IMR-90 (cell line): Measurements from ENCODE around the gene CACNA1I. TPM values are rescaled to one million over a fixed set of nuclear protein-coding genes. Genes with fewer than 3 reads are reported as not detected.

Experiments used
- ATAC-seq: fragments of 200-7000 bp; cut with Tn5 transposase; 2 replicates; pipeline ENCODE4 v1.9.1; 2020; ENCODE audit warnings: low read depth, mild to moderate bottlenecking, moderate library complexity
- BruUV-seq: library from RNA; stranded (reverse); fragments of 400-500 nt; replicated peaks from 2 replicates; lab custom pipeline; 2021; lab: Mats Ljungman, UMichigan
- CTCF ChIA-PET: fragments of 300-600 bp; formaldehyde crosslinking; extraction: SDS; loops from one replicate; lab custom pipeline; 2021; ENCODE audit warnings: antibody characterized with exemption; lab: Yijun Ruan, JAX
- POLR2A ChIA-PET: fragments of 300-600 bp; sonication (Branson Sonifier 250); formaldehyde crosslinking; loops from one replicate; lab custom pipeline; 2022; ENCODE audit warnings: antibody characterized with exemption; ENCODE audit not compliant: unreplicated experiment; lab: Charles Lee
- DNase-seq: peaks from one replicate; pipeline ENCODE4 v3.0.0; 2013
- H2AFZ ChIP-seq: replicated peaks from 2 replicates; pipeline ENCODE3; 2013; ENCODE audit warnings: low read length, mild to moderate bottlenecking; ENCODE audit not compliant: poor library complexity
- H2AK5ac ChIP-seq: 2 replicates; pipeline ENCODE4 v1.6.1; 2013; ENCODE audit warnings: low read depth, low read length, inconsistent platforms
- H2AK9ac ChIP-seq: replicated peaks from 2 replicates; pipeline ENCODE3; 2013; ENCODE audit warnings: mild to moderate bottlenecking, low read depth, low read length, moderate library complexity; ENCODE audit not compliant: poor library complexity
- H2BK120ac ChIP-seq: 2 replicates; pipeline ENCODE4 v1.6.1; 2013; ENCODE audit warnings: low read depth, low read length, inconsistent platforms
- H2BK15ac ChIP-seq: 3 replicates; pipeline ENCODE4 v1.6.1; 2013; ENCODE audit warnings: low read depth, low read length, inconsistent platforms
- H2BK20ac ChIP-seq: 2 replicates; pipeline ENCODE4 v1.6.1; 2013; ENCODE audit warnings: low read depth, mild to moderate bottlenecking, inconsistent platforms, low read length, moderate library complexity
- H2BK5ac ChIP-seq: 2 replicates; pipeline ENCODE4 v1.6.1; 2013; ENCODE audit warnings: mild to moderate bottlenecking, low read depth, low read length, inconsistent platforms; ENCODE audit not compliant: poor library complexity, severe bottlenecking
- H3K14ac ChIP-seq: replicated peaks from 2 replicates; pipeline ENCODE4 v1.6.1; 2013; ENCODE audit warnings: low read depth, low read length, inconsistent platforms
- H3K18ac ChIP-seq: 2 replicates; pipeline ENCODE4 v1.6.1; 2013; ENCODE audit warnings: low read depth, low read length, control low read depth
- H3K23ac ChIP-seq: 2 replicates; pipeline ENCODE4 v1.6.1; 2013; ENCODE audit warnings: low read depth, low read length, inconsistent platforms
- H3K27ac ChIP-seq: 2 replicates; pipeline ENCODE4 v1.5.1; 2013; ENCODE audit warnings: mild to moderate bottlenecking, control low read depth, low read length; ENCODE audit not compliant: insufficient read depth
- H3K27me3 ChIP-seq: 2 replicates; pipeline ENCODE4 v1.6.1; 2013; ENCODE audit warnings: low read length; ENCODE audit not compliant: control insufficient read depth, insufficient read depth
- H3K36me3 ChIP-seq: 2 replicates; pipeline ENCODE4 v1.6.1; 2013; ENCODE audit warnings: low read length, mixed read lengths; ENCODE audit not compliant: control insufficient read depth, insufficient read depth
- H3K4ac ChIP-seq: 2 replicates; pipeline ENCODE4 v1.6.1; 2013; ENCODE audit warnings: low read depth, low read length, inconsistent platforms
- H3K4me1 ChIP-seq: 2 replicates; pipeline ENCODE4 v1.6.1; 2013; ENCODE audit warnings: low read length, mixed read lengths; ENCODE audit not compliant: control insufficient read depth, insufficient read depth
- H3K4me2 ChIP-seq: 2 replicates; pipeline ENCODE4 v1.6.1; 2013; ENCODE audit warnings: low read depth, mild to moderate bottlenecking, control low read depth, low read length, moderate library complexity
- H3K4me3 ChIP-seq: 2 replicates; pipeline ENCODE4 v1.5.1; 2013; ENCODE audit warnings: low read depth, mild to moderate bottlenecking, control low read depth, low read length, moderate library complexity; ENCODE audit not compliant: insufficient read depth
- H3K56ac ChIP-seq: 2 replicates; pipeline ENCODE4 v1.6.1; 2013; ENCODE audit warnings: low read length, inconsistent platforms; ENCODE audit not compliant: insufficient read depth; ENCODE audit errors: extremely low read depth
- H3K79me1 ChIP-seq, 2 experiments: 2 replicates each; pipeline ENCODE4 v1.6.1; 2013; ENCODE audit warnings: low read length in 2 of 2, inconsistent platforms in 1 of 2, low read depth in 1 of 2
- H3K9ac ChIP-seq: 2 replicates; pipeline ENCODE4 v1.6.1; 2013; ENCODE audit warnings: low read depth, low read length, control low read depth
- H3K9me1 ChIP-seq: 2 replicates; pipeline ENCODE4 v1.6.1; 2013; ENCODE audit warnings: low read length, inconsistent platforms; ENCODE audit not compliant: insufficient read depth
- H3K9me3 ChIP-seq: 2 replicates; pipeline ENCODE4 v1.6.1; 2013; ENCODE audit warnings: low read length; ENCODE audit not compliant: control insufficient read depth, insufficient read depth
- H4K20me1 ChIP-seq: 2 replicates; pipeline ENCODE4 v1.6.1; 2013; ENCODE audit warnings: low read length, inconsistent platforms; ENCODE audit not compliant: insufficient read depth
- H4K5ac ChIP-seq: 2 replicates; pipeline ENCODE4 v1.6.1; 2013; ENCODE audit warnings: mild to moderate bottlenecking, low read depth, low read length, control low read depth
- H4K8ac ChIP-seq, 2 experiments: 2 replicates each; pipeline ENCODE4 v1.6.1; 2013; ENCODE audit warnings: low read depth in 2 of 2, low read length in 2 of 2, control low read depth in 1 of 2, inconsistent platforms in 1 of 2
- H4K91ac ChIP-seq: 2 replicates; pipeline ENCODE4 v1.6.1; 2013; ENCODE audit warnings: low read depth, low read length, inconsistent platforms; ENCODE audit not compliant: insufficient read depth
- MXI1 ChIP-seq: IDR thresholded peaks from 2 replicates; pipeline ENCODE4 v1.6.1; 2012; ENCODE audit warnings: low read depth, mild to moderate bottlenecking, low read length, moderate library complexity, borderline replicate concordance
- whole genome bisulfite sequencing, 2 experiments: methylation state at CpG; one replicate each; pipeline versions ENCODE4 v1.1.5 to v1.1.7; 2013; ENCODE audit warnings: missing lambda C conversion rate in 2 of 2; ENCODE audit not compliant: insufficient read length in 1 of 2; ENCODE audit errors: extremely low coverage in 2 of 2; 5-methylcytosine and 5-hydroxymethylcytosine counted together
- dilution Hi-C: fragments of 300-500 bp; cut with HindIII; formaldehyde crosslinking; loops from one replicate; pipeline ENCODE4 v1.14.3; 2018; ENCODE audit warnings: low sequenced_read_pairs; ENCODE audit not compliant: unreplicated experiment
- in situ Hi-C: fragments of 300-500 bp; cut with MboI; formaldehyde crosslinking; loops from 3 replicates; pipeline ENCODE4 v1.14.3; 2019; ENCODE audit warnings: low sequenced_read_pairs, inconsistent platforms, mixed read lengths
- intact Hi-C: fragments of 100-400 bp; cut with micrococcal nuclease; formaldehyde crosslinking; loops from 2 replicates; pipeline ENCODE4 v1.10.0; 2022
- polyA plus RNA-seq, 3 experiments: library from polyadenylated mRNA; depleted of rRNA; stranded (reverse); fragments of >200 nt; gene quantifications; 2 replicates each; pipeline ENCODE4 v1.2.3, GENCODE V29; 2012; ENCODE audit warnings: low replicate concordance in 1 of 3
- total RNA-seq: library from RNA; depleted of rRNA; stranded (reverse); fragments of >200 nt; gene quantifications from 2 replicates; pipeline ENCODE4 v1.2.3, GENCODE V29; 2012

The CACNA1I gene
- total and polyA plus RNA-seq, 2 of the 4 experiments (the other 2 are of a cell fraction) = under 0.01 to 0.02 TPM

DNA sequence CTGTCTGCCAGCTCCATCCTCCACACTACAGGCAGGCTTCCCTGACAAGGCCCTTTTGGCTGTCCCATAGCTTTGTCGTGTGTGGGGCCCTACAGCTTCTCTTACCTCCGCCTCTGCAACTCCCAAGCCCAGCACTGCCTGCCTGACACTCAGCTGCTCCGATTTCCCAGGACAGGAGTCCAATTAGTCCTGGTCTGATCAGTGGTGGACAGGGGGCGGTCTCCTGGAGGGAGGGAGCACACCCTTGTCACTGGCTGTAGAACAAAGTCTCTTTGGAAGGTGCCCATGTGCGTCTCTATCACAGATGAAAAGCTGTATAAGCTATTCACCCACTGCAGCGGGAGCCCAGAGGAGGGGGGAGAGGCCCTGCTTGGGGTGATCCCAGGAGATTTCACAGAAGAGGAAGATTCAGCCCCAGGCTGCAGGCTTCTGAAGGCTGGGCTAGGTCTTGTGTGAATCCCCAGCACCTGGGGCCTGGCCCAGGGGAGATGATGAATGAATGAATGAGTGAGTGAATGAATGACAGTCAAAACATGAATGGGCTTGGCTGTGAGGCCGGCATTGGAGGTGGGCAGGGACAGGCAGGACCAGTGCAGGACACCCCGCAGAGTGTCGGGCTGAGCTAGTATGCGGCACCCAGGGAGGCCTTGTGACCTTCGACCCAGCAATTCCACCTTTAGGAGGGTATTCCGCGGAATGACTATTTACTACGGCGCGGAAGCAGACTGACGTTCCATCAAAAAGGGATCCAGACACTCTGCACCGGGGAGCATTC lies 142.4 kb downstream of the CACNA1I start:
- ChIA-PET CTCF (no interaction called here), POLR2A (no interaction called here)
- Histone ChIP-seq H4K91ac (no peak overlapping the region), H3K4me2 (no peak overlapping the region), H3K4me1 (no peaks in the 10 kb centered on the region; the same call in 1 of the 2 replicates), H4K8ac (no peak overlapping the region), H2AK5ac (no peak overlapping the region), H2BK5ac (no peak overlapping the region), H3K9ac (no peak overlapping the region), H2AFZ (no peak overlapping the region), H3K23ac (no peak overlapping the region), H3K4me3 (no peak overlapping the region), H3K9me3 (no peaks in the 10 kb centered on the region), H4K20me1 (no peaks in the 10 kb centered on the region), H3K36me3 (no peaks in the 10 kb centered on the region), H2BK15ac (no peak overlapping the region), H3K56ac (no peak overlapping the region), H3K27ac (no peak overlapping the region), H3K79me1 (no peaks in the 10 kb centered on the region), H3K9me1 (no peaks in the 10 kb centered on the region), H3K14ac (no peak overlapping the region), H3K18ac (no peak overlapping the region), H4K5ac (no peak overlapping the region), H2BK120ac (no peak overlapping the region), H2BK20ac (no peak overlapping the region), H3K4ac (no peak overlapping the region), H3K27me3 (peaks cover 57% of the 10 kb centered on the region), H2AK9ac (no peak overlapping the region)
- ATAC-seq = no peak
- in situ Hi-C loops (no loop called here), dilution Hi-C loops (no loop called here), intact Hi-C loops (no loop called here)
- BruUV-seq = no TSS peak
- no peak for TF ChIP-seq MXI1
- WGBS, 2 experiments = 69% methylated on average over 7 of the region's 18 CpGs; no CpG with 5 or more reads in 1 of the 2 experiments
- no peak for DNase-seq
